K562 (cell line): ENCODE results near the gene MYH9. TPM values are rescaled to one million over a fixed set of nuclear protein-coding genes. Genes with fewer than 3 reads are reported as not detected.

Source experiments
- ARID4B ChIP-seq: sonication (generic); formaldehyde crosslinking; IDR thresholded peaks from 2 replicates; pipeline ENCODE4 v1.8.0; 2022; ENCODE audit warnings: mild to moderate bottlenecking, missing genetic modification reagents
- BDP1 ChIP-seq: IDR thresholded peaks from 3 replicates; pipeline ENCODE4 v1.6.1; 2011; ENCODE audit not compliant: insufficient read length, insufficient read depth
- BRCA1 ChIP-seq, 2 experiments: fragments of 450-650 bp in 1 of 2; sonication (generic) in 1 of 2; formaldehyde crosslinking in 1 of 2; IDR thresholded peaks; 2 replicates each; pipeline versions ENCODE4 v1.5.0 to v1.6.1; 2017 to 2020; ENCODE audit warnings: mild to moderate bottlenecking in 1 of 2, missing genetic modification reagents in 1 of 2
- FOXJ2 ChIP-seq: fragments of 200-800 bp; sonication (Bioruptor generic); IDR thresholded peaks from 2 replicates; pipeline ENCODE4 v1.6.1; 2016; ENCODE audit warnings: missing genetic modification characterization, missing compliant biosample characterization
- KLF10 ChIP-seq: fragments of 250-450 bp; sonication (Bioruptor Pico); IDR thresholded peaks from 2 replicates; pipeline ENCODE4 v1.6.1; 2021; ENCODE audit warnings: matching md5 sums
- RBM25 ChIP-seq: fragments of 200-400 bp; formaldehyde crosslinking; IDR thresholded peaks from 2 replicates; pipeline ENCODE4 v1.6.1; 2018; ENCODE audit warnings: low read length, low read depth, moderate library complexity; ENCODE audit not compliant: severe bottlenecking
- SUPT5H ChIP-seq: fragments of 450-650 bp; IDR thresholded peaks from 2 replicates; pipeline ENCODE4 v1.6.1; 2016
- ZC3H11A ChIP-seq: IDR thresholded peaks from 2 replicates; pipeline ENCODE4 v1.6.1; 2012; ENCODE audit warnings: low read depth, low read length, improper control_type of control experiment
- ZNF695 ChIP-seq: fragments of 450-650 bp; formaldehyde crosslinking; IDR thresholded peaks from 2 replicates; pipeline ENCODE4 v1.4.0; 2020; ENCODE audit warnings: mild to moderate bottlenecking, moderate library complexity
- polyA plus RNA-seq, 8 experiments: library from polyadenylated mRNA; depleted of rRNA in 4 of 8; stranded (reverse) in 5 of 8; unstranded in 3 of 8; fragments of >200 nt; fragmentation: Nextera tagmentation in 2 of 8; fragmentation: Illumina TruSeq in 1 of 8; extraction: Ambion mirVana in 2 of 8; extraction: Trizol in 1 of 8; gene quantifications; 2 replicates each; pipeline versions ENCODE4 v1.2.1 to v1.2.3, GENCODE V29; 2011 to 2014; ENCODE audit warnings: inconsistent platforms in 1 of 8, missing spikeins in 1 of 8
- total RNA-seq, 7 experiments: library from RNA; depleted of rRNA in 6 of 7; stranded (reverse); fragments of >200 nt in 6 of 7; fragmentation: Illumina TruSeq in 2 of 7; extraction: Trizol in 2 of 7; gene quantifications; 2 replicates each; pipeline versions ENCODE4 v1.2.1 to v1.2.3, GENCODE V29; 2011 to 2021; ENCODE audit warnings: low replicate concordance in 1 of 7
- TF ChIP-seq, protein P1 (sequence below): IDR thresholded peaks from 3 replicates; pipeline ENCODE4 v1.6.1; 2011; ENCODE audit warnings: borderline replicate concordance, mild to moderate bottlenecking, moderate library complexity; ENCODE audit not compliant: insufficient read length; ENCODE audit errors: extremely low read depth
- TF ChIP-seq, protein P2 (sequence below): fragments of 450-650 bp; IDR thresholded peaks from 2 replicates; pipeline ENCODE4 v1.6.1; 2017; ENCODE audit warnings: antibody characterized with exemption, mild to moderate bottlenecking
- TF ChIP-seq, protein P3 (sequence below): fragments of 250-450 bp; sonication (Bioruptor Pico); IDR thresholded peaks from 2 replicates; pipeline ENCODE4 v1.4.0; 2020; ENCODE audit warnings: borderline replicate concordance
- TF ChIP-seq, protein P4 (sequence below): sonication (generic); formaldehyde crosslinking; IDR thresholded peaks from 2 replicates; pipeline ENCODE4 v1.8.1; 2022; ENCODE audit warnings: missing genetic modification reagents

MYH9 gene
- total and polyA plus RNA-seq, 9 of the 15 experiments (the other 6 are each of a cell fraction or from before 2014, with no cell fraction given) = 0.71 to 111 (median 24.6) TPM

DNA sequence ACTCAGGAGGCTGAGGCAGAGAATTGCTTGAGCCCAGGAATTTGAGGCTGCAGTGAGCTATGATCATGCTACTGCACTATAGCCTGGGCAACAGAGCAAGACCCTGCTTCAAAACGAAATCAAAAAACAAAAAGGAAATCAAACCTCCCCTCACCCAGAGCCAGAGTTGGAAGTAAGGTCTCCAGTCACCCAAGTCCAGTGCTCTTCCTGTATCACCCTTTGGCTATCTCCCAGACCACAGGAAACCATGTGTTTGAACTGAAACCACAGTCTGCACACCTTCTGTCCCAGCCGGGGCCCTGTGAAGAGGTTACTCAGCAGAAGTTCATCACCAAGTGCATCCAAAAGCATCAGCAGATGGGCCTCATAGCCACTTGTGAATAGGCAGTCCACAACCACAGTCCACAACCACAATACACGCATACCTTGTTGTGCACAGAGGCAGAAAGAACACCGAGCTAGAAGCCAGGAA lies 4.6 kb downstream of the MYH9 start (continued):
- TF ChIP-seq ARID4B (CRISPR knock-in tag) (no peak), ZNF695 (CRISPR knock-in tag) (no peak), ZC3H11A (no peak), RBM25 (peak; percentile 9), BRCA1 (IDR thresholded peaks at IDR 0.05) (no peak), BRCA1 (CRISPR knock-in tag; IDR thresholded peaks at IDR 0.05) (no peak), BDP1 (no peak), KLF10 (no peak), FOXJ2 (tag) (no peak), SUPT5H (no peak)
- TF ChIP-seq, protein P1, sequence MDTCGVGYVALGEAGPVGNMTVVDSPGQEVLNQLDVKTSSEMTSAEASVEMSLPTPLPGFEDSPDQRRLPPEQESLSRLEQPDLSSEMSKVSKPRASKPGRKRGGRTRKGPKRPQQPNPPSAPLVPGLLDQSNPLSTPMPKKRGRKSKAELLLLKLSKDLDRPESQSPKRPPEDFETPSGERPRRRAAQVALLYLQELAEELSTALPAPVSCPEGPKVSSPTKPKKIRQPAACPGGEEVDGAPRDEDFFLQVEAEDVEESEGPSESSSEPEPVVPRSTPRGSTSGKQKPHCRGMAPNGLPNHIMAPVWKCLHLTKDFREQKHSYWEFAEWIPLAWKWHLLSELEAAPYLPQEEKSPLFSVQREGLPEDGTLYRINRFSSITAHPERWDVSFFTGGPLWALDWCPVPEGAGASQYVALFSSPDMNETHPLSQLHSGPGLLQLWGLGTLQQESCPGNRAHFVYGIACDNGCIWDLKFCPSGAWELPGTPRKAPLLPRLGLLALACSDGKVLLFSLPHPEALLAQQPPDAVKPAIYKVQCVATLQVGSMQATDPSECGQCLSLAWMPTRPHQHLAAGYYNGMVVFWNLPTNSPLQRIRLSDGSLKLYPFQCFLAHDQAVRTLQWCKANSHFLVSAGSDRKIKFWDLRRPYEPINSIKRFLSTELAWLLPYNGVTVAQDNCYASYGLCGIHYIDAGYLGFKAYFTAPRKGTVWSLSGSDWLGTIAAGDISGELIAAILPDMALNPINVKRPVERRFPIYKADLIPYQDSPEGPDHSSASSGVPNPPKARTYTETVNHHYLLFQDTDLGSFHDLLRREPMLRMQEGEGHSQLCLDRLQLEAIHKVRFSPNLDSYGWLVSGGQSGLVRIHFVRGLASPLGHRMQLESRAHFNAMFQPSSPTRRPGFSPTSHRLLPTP = no peak
- TF ChIP-seq, protein P2, sequence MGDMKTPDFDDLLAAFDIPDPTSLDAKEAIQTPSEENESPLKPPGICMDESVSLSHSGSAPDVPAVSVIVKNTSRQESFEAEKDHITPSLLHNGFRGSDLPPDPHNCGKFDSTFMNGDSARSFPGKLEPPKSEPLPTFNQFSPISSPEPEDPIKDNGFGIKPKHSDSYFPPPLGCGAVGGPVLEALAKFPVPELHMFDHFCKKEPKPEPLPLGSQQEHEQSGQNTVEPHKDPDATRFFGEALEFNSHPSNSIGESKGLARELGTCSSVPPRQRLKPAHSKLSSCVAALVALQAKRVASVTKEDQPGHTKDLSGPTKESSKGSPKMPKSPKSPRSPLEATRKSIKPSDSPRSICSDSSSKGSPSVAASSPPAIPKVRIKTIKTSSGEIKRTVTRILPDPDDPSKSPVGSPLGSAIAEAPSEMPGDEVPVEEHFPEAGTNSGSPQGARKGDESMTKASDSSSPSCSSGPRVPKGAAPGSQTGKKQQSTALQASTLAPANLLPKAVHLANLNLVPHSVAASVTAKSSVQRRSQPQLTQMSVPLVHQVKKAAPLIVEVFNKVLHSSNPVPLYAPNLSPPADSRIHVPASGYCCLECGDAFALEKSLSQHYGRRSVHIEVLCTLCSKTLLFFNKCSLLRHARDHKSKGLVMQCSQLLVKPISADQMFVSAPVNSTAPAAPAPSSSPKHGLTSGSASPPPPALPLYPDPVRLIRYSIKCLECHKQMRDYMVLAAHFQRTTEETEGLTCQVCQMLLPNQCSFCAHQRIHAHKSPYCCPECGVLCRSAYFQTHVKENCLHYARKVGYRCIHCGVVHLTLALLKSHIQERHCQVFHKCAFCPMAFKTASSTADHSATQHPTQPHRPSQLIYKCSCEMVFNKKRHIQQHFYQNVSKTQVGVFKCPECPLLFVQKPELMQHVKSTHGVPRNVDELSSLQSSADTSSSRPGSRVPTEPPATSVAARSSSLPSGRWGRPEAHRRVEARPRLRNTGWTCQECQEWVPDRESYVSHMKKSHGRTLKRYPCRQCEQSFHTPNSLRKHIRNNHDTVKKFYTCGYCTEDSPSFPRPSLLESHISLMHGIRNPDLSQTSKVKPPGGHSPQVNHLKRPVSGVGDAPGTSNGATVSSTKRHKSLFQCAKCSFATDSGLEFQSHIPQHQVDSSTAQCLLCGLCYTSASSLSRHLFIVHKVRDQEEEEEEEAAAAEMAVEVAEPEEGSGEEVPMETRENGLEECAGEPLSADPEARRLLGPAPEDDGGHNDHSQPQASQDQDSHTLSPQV = no peak
- TF ChIP-seq, protein P3, sequence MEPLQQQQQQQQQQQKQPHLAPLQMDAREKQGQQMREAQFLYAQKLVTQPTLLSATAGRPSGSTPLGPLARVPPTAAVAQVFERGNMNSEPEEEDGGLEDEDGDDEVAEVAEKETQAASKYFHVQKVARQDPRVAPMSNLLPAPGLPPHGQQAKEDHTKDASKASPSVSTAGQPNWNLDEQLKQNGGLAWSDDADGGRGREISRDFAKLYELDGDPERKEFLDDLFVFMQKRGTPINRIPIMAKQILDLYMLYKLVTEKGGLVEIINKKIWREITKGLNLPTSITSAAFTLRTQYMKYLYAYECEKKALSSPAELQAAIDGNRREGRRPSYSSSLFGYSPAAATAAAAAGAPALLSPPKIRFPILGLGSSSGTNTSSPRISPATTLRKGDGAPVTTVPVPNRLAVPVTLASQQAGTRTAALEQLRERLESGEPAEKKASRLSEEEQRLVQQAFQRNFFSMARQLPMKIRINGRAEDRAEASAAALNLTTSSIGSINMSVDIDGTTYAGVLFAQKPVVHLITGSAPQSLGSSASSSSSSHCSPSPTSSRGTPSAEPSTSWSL (CRISPR knock-in tag) = no peak
- TF ChIP-seq, protein P4, sequence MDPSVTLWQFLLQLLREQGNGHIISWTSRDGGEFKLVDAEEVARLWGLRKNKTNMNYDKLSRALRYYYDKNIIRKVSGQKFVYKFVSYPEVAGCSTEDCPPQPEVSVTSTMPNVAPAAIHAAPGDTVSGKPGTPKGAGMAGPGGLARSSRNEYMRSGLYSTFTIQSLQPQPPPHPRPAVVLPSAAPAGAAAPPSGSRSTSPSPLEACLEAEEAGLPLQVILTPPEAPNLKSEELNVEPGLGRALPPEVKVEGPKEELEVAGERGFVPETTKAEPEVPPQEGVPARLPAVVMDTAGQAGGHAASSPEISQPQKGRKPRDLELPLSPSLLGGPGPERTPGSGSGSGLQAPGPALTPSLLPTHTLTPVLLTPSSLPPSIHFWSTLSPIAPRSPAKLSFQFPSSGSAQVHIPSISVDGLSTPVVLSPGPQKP (CRISPR knock-in tag) = no peak
